Chondrocyte (in vitro differentiated cells): ENCODE data around the gene CPXM1. TPM values are rescaled to one million over a fixed set of nuclear protein-coding genes. Genes with fewer than 3 reads are reported as not detected.

Experiments used
- DNase-seq: peaks from one replicate; pipeline ENCODE4 v3.0.0; 2021; ENCODE audit warnings: mixed read lengths, low spot score
- H3K27ac Mint-ChIP-seq: one replicate; pipeline ENCODE4 v1.8.0; 2021; ENCODE audit warnings: mild to moderate bottlenecking, moderate library complexity, mixed read lengths; ENCODE audit not compliant: unreplicated experiment
- H3K27me3 Mint-ChIP-seq: 2 replicates; pipeline ENCODE4 v1.8.0; 2021; ENCODE audit warnings: low read depth, mixed read lengths
- H3K36me3 Mint-ChIP-seq: 2 replicates; pipeline ENCODE4 v1.8.0; 2021; ENCODE audit warnings: low read depth, mixed read lengths
- H3K4me1 Mint-ChIP-seq: 2 replicates; pipeline ENCODE4 v1.8.0; 2021; ENCODE audit warnings: low read depth, mild to moderate bottlenecking, mixed read lengths
- H3K4me3 Mint-ChIP-seq: one replicate; pipeline ENCODE4 v1.8.0; 2021; ENCODE audit warnings: mild to moderate bottlenecking, moderate library complexity, mixed read lengths; ENCODE audit not compliant: unreplicated experiment
- H3K9me3 Mint-ChIP-seq: 2 replicates; pipeline ENCODE4 v1.8.0; 2021; ENCODE audit warnings: low read depth, mixed read lengths
- CTCF ChIP-seq: fragments of 200-600 bp; sonication (generic); IDR thresholded peaks from 2 replicates; pipeline ENCODE4 v1.5.0; 2021; ENCODE audit warnings: antibody characterized with exemption, mild to moderate bottlenecking, moderate library complexity
- total RNA-seq: library from RNA; stranded (reverse); gene quantifications from 3 replicates; pipeline ENCODE4 v1.2.1, GENCODE V29; 2021

The CPXM1 gene
- total RNA-seq, 1 donor from 2014 or later = 6.3 TPM

- H3K4me3 Mint-ChIP-seq = no peak overlapping the region
- H3K27ac Mint-ChIP-seq = no peak overlapping the region
- H3K27me3 Mint-ChIP-seq = no peaks in the 10 kb centered on the region
- H3K4me1 Mint-ChIP-seq = peaks cover 38% of the 10 kb centered on the region
- H3K9me3 Mint-ChIP-seq = peaks cover 13% of the 10 kb centered on the region
- no peak for TF ChIP-seq CTCF
- DNase-seq = no peak
- peaks cover 9% of the 10 kb centered on the region for H3K36me3 Mint-ChIP-seq
Measured at GRCh38 chr20:2816583-2817340, 16.3 kb upstream of the CPXM1 start.

GRCh38 chr20:2816030-2816582 is 15.7 kb upstream of the CPXM1 start, which contains the start of gene TMEM239:
TSS of gene TMEM239 (plus strand) at chr20:2816364. CDS start at chr20:2816555, 191 bp downstream.
- Mint-ChIP-seq H3K36me3 (peaks cover 9% of the 10 kb centered on the region), H3K9me3 (peaks cover 15% of the 10 kb centered on the region), H3K27me3 (no peaks in the 10 kb centered on the region), H3K4me1 (peaks cover 35% of the 10 kb centered on the region), H3K27ac (peak within 1 kb of the TSS; percentile 77), H3K4me3 (no peak within 1 kb of the TSS)
- no peak for DNase-seq
- TF ChIP-seq CTCF = no peak

- peaks cover 15% of the 10 kb centered on the region for H3K9me3 Mint-ChIP-seq
- H3K27ac Mint-ChIP-seq = peak overlapping the region; percentile 77
- H3K4me3 Mint-ChIP-seq = no peak overlapping the region
- no peak for DNase-seq
- TF ChIP-seq CTCF = no peak
- peaks cover 9% of the 10 kb centered on the region for H3K36me3 Mint-ChIP-seq
- no peaks in the 10 kb centered on the region for H3K27me3 Mint-ChIP-seq
- H3K4me1 Mint-ChIP-seq = peaks cover 33% of the 10 kb centered on the region
Measured at GRCh38 chr20:2815242-2815900, 14.9 kb upstream of the CPXM1 start.

- Mint-ChIP-seq H3K9me3 (peaks cover 15% of the 10 kb centered on the region), H3K27me3 (no peaks in the 10 kb centered on the region), H3K4me1 (peaks cover 25% of the 10 kb centered on the region), H3K27ac (peak within 1 kb of the TSS; percentile 77), H3K4me3 (no peak within 1 kb of the TSS), H3K36me3 (peaks cover 9% of the 10 kb centered on the region)
- DNase-seq = no peak
- no peak for TF ChIP-seq CTCF
Measured at GRCh38 chr20:2814587-2815051, 14.2 kb upstream of the CPXM1 start, which contains the start of gene C20orf141. TSS of gene C20orf141 (plus strand) at chr20:2814987. CDS start at chr20:2815185, 198 bp downstream.

GRCh38 chr20:2814076-2814475 is 13.6 kb upstream of the CPXM1 start:
- no peak for DNase-seq
- TF ChIP-seq CTCF = no peak
- Mint-ChIP-seq H3K36me3 (peaks cover 9% of the 10 kb centered on the region), H3K27ac (peak overlapping the region; percentile 70), H3K4me1 (peaks cover 23% of the 10 kb centered on the region), H3K4me3 (no peak overlapping the region), H3K9me3 (peaks cover 15% of the 10 kb centered on the region), H3K27me3 (peaks cover 2% of the 10 kb centered on the region)
